H1 (cell line): ENCODE results near the gene BLOC1S4. TPM values are rescaled to one million over a fixed set of nuclear protein-coding genes. Genes with fewer than 3 reads are reported as not detected.

Experiments used
- CTCF ChIA-PET: fragments of 300-600 bp; sonication (Branson Sonifier 250); formaldehyde crosslinking; loops from one replicate; lab custom pipeline; 2021; ENCODE audit not compliant: partially characterized antibody; lab: Charles Lee
- POLR2A ChIA-PET: fragments of 300-600 bp; sonication (Branson Sonifier 250); formaldehyde crosslinking; loops from one replicate; lab custom pipeline; 2021; ENCODE audit warnings: inconsistent platforms; ENCODE audit not compliant: partially characterized antibody; lab: Charles Lee
- DNase-seq, 2 experiments: peaks; one replicate each; pipeline versions ENCODE4 v3.0.0 to v3.0.0-alpha.2; 2010 to 2022; ENCODE audit warnings: low spot score in 2 of 2, low read depth in 1 of 2, mixed read lengths in 1 of 2
- FAIRE-seq: peaks from 2 replicates; lab custom pipeline; 2011; peaks lifted over from hg19 to GRCh38; lab: Jason Lieb, UNC
- H2AFZ ChIP-seq: 2 replicates; pipeline ENCODE4 v1.8.1; 2012; ENCODE audit warnings: low read length, inconsistent platforms
- H2AK5ac ChIP-seq: 2 replicates; pipeline ENCODE4 v1.6.1; 2013; ENCODE audit warnings: low read depth, low read length
- H2BK120ac ChIP-seq: replicated peaks from 2 replicates; pipeline ENCODE3; 2013; ENCODE audit warnings: low read depth, low read length, inconsistent platforms
- H2BK12ac ChIP-seq: 2 replicates; pipeline ENCODE4 v1.6.1; 2013; ENCODE audit warnings: low read depth, low read length
- H2BK15ac ChIP-seq: 2 replicates; pipeline ENCODE4 v1.6.1; 2013; ENCODE audit warnings: low read length
- H2BK20ac ChIP-seq: 2 replicates; pipeline ENCODE4 v1.6.1; 2013; ENCODE audit warnings: low read length
- H2BK5ac ChIP-seq: 2 replicates; pipeline ENCODE4 v1.6.1; 2013; ENCODE audit warnings: low read depth, low read length
- H3K14ac ChIP-seq: 2 replicates; pipeline ENCODE4 v1.6.1; 2013; ENCODE audit warnings: inconsistent platforms; ENCODE audit not compliant: insufficient read length
- H3K18ac ChIP-seq: 2 replicates; pipeline ENCODE4 v1.6.1; 2013; ENCODE audit warnings: low read length; ENCODE audit errors: extremely low read depth
- H3K23ac ChIP-seq: 2 replicates; pipeline ENCODE4 v1.6.1; 2013; ENCODE audit warnings: inconsistent platforms; ENCODE audit not compliant: insufficient read length
- H3K23me2 ChIP-seq: 2 replicates; pipeline ENCODE4 v1.6.1; 2013; ENCODE audit warnings: low read depth, low read length
- H3K27ac ChIP-seq: 2 replicates; pipeline ENCODE4 v1.6.1; 2011; ENCODE audit warnings: low read depth, low read length, inconsistent platforms
- H3K27me3 ChIP-seq, 4 experiments: replicated peaks in 1 of 4; 1 replicate in 1 of 4; 2 replicates in 3 of 4; pipeline versions ENCODE4 v1.6.1 to v1.8.1; 2011 to 2013; ENCODE audit warnings: low read length in 3 of 4, mild to moderate bottlenecking in 3 of 4, inconsistent platforms in 2 of 4, mixed read lengths in 2 of 4, moderate library complexity in 1 of 4; ENCODE audit not compliant: control insufficient read depth in 3 of 4, insufficient read depth in 3 of 4; ENCODE audit errors: extremely low read depth in 1 of 4
- H3K36me3 ChIP-seq, 4 experiments: 2 replicates each; pipeline versions ENCODE4 v1.6.1 to v1.8.1; 2011 to 2013; ENCODE audit warnings: mild to moderate bottlenecking in 4 of 4, low read length in 3 of 4, moderate library complexity in 2 of 4, control low read depth in 1 of 4, inconsistent platforms in 1 of 4; ENCODE audit not compliant: insufficient read depth in 4 of 4, control insufficient read depth in 2 of 4
- H3K4ac ChIP-seq: replicated peaks from 2 replicates; pipeline ENCODE3; 2013; ENCODE audit warnings: low read length, low read depth, mixed read lengths, inconsistent platforms; ENCODE audit not compliant: insufficient read length
- H3K4me1 ChIP-seq, 4 experiments: replicated peaks in 1 of 4; 1 replicate in 1 of 4; 2 replicates in 3 of 4; pipeline versions ENCODE4 v1.6.1 to v1.8.1; 2011 to 2013; ENCODE audit warnings: low read length in 3 of 4, inconsistent platforms in 2 of 4, mixed read lengths in 1 of 4; ENCODE audit not compliant: insufficient read depth in 4 of 4, control insufficient read depth in 3 of 4
- H3K4me2 ChIP-seq, 2 experiments: 2 replicates each; pipeline versions ENCODE4 v1.6.1 to v1.8.1; 2011 to 2013; ENCODE audit warnings: low read depth in 2 of 2, low read length in 2 of 2, control low read depth in 1 of 2, inconsistent platforms in 1 of 2, mild to moderate bottlenecking in 1 of 2; ENCODE audit not compliant: insufficient read depth in 1 of 2
- H3K4me3 ChIP-seq, 4 experiments: fragments of 200-600, 300-600 bp in 1 of 4; sonication (generic), shearing (Covaris generic), sonication (Bioruptor Twin) in 1 of 4; 2 replicates each; pipeline versions ENCODE4 v1.5.1 to v1.8.1; 2011 to 2016; ENCODE audit warnings: low read length in 4 of 4, low read depth in 3 of 4, control low read depth in 2 of 4, inconsistent platforms in 2 of 4, mild to moderate bottlenecking in 2 of 4, mixed read lengths in 1 of 4, moderate library complexity in 1 of 4; ENCODE audit not compliant: insufficient read depth in 2 of 4; ENCODE audit errors: extremely low read depth in 1 of 4
- H3K56ac ChIP-seq: replicated peaks from 2 replicates; pipeline ENCODE3; 2013; ENCODE audit warnings: low read depth, mild to moderate bottlenecking, mixed read lengths, low read length, inconsistent platforms; ENCODE audit not compliant: insufficient read length
- H3K79me1 ChIP-seq: 2 replicates; pipeline ENCODE4 v1.6.1; 2013; ENCODE audit warnings: low read depth, low read length, control low read depth
- H3K79me2 ChIP-seq, 2 experiments: 2 replicates each; pipeline versions ENCODE4 v1.6.1 to v1.8.1; 2012 to 2013; ENCODE audit warnings: low read length in 2 of 2, mild to moderate bottlenecking in 2 of 2, inconsistent platforms in 1 of 2; ENCODE audit not compliant: insufficient read depth in 2 of 2, control insufficient read depth in 1 of 2
- H3K9ac ChIP-seq, 4 experiments: replicated peaks in 1 of 4; 1 replicate in 1 of 4; 2 replicates in 3 of 4; pipeline versions ENCODE4 v1.6.1 to v1.8.1; 2011 to 2013; ENCODE audit warnings: low read depth in 3 of 4, low read length in 3 of 4, control low read depth in 2 of 4, mild to moderate bottlenecking in 2 of 4, moderate library complexity in 2 of 4, inconsistent platforms in 1 of 4; ENCODE audit errors: extremely low read depth in 1 of 4
- H3K9me3 ChIP-seq, 2 experiments: 2 replicates each; pipeline versions ENCODE4 v1.6.1 to v1.8.1; 2012 to 2013; ENCODE audit warnings: mild to moderate bottlenecking in 2 of 2, moderate library complexity in 2 of 2, control low read depth in 1 of 2, inconsistent platforms in 1 of 2, low read depth in 1 of 2, low read length in 1 of 2, mixed read lengths in 1 of 2; ENCODE audit not compliant: insufficient read depth in 2 of 2
- H4K20me1 ChIP-seq, 2 experiments: replicated peaks in 1 of 2; 2 replicates each; pipeline versions ENCODE3 to v1.8.1; 2011 to 2013; ENCODE audit warnings: inconsistent platforms in 2 of 2, low read length in 2 of 2, mild to moderate bottlenecking in 1 of 2; ENCODE audit not compliant: insufficient read depth in 2 of 2, control insufficient read depth in 1 of 2
- H4K5ac ChIP-seq: 2 replicates; pipeline ENCODE4 v1.6.1; 2013; ENCODE audit warnings: low read length, low read depth, mixed read lengths, inconsistent platforms; ENCODE audit not compliant: insufficient read length
- H4K8ac ChIP-seq: 2 replicates; pipeline ENCODE4 v1.8.0; 2013; ENCODE audit warnings: mild to moderate bottlenecking, moderate library complexity, low read length, inconsistent platforms; ENCODE audit not compliant: insufficient read depth; ENCODE audit errors: extremely low read depth
- H4K91ac ChIP-seq: replicated peaks from 2 replicates; pipeline ENCODE3; 2013; ENCODE audit warnings: low read length, mixed read lengths, inconsistent platforms; ENCODE audit not compliant: insufficient read length
- BRCA1 ChIP-seq: IDR thresholded peaks from 2 replicates; pipeline ENCODE4 v1.6.1; 2012; ENCODE audit warnings: low read depth, low read length, improper control_type of control experiment
- CBX8 ChIP-seq: fragments of 300-800, 300-1000 bp; sonication (generic); IDR thresholded peaks from 2 replicates; pipeline ENCODE4 v1.7.1; 2016; ENCODE audit warnings: low read depth, low read length, borderline replicate concordance
- GTF2F1 ChIP-seq: IDR thresholded peaks from 2 replicates; pipeline ENCODE4 v1.6.1; 2012; ENCODE audit warnings: low read depth, low read length, improper control_type of control experiment, borderline replicate concordance
- HDAC6 ChIP-seq: IDR thresholded peaks from one replicate; pipeline ENCODE4 v1.7.1; 2012; ENCODE audit warnings: low read depth, mild to moderate bottlenecking, inconsistent platforms, low read length, moderate library complexity
- JUN ChIP-seq: IDR thresholded peaks from 2 replicates; pipeline ENCODE4 v1.6.1; 2011; ENCODE audit warnings: low read depth, mild to moderate bottlenecking, improper control_type of control experiment, low read length
- JUND ChIP-seq: IDR thresholded peaks from 2 replicates; pipeline ENCODE4 v1.6.1; 2011; ENCODE audit warnings: mild to moderate bottlenecking, improper control_type of control experiment, low read length
- RXRA ChIP-seq: IDR thresholded peaks from 2 replicates; pipeline ENCODE4 v1.6.1; 2011; ENCODE audit warnings: low read depth, mild to moderate bottlenecking, low read length, moderate library complexity; ENCODE audit not compliant: insufficient read depth
- SAP30 ChIP-seq: fragments of 300-600 bp; sonication (generic); IDR thresholded peaks from 2 replicates; pipeline ENCODE4 v1.7.1; 2012; ENCODE audit warnings: low read length, moderate library complexity, mild to moderate bottlenecking, inconsistent platforms; ENCODE audit not compliant: insufficient read depth, insufficient replicate concordance
- SP1 ChIP-seq: IDR thresholded peaks from 2 replicates; pipeline ENCODE4 v1.6.1; 2011; ENCODE audit warnings: low read depth, low read length
- SRF ChIP-seq: IDR thresholded peaks from 2 replicates; pipeline ENCODE4 v1.6.1; 2011; ENCODE audit warnings: mild to moderate bottlenecking, low read depth, low read length, moderate library complexity
- TAF7 ChIP-seq: optimal IDR thresholded peaks from 2 replicates; pipeline ENCODE3; 2011; ENCODE audit warnings: low read depth, mild to moderate bottlenecking, inconsistent platforms, low read length, moderate library complexity, borderline replicate concordance
- WGBS, 2 experiments: shearing (Covaris generic) in 1 of 2; methylation state at CpG; one replicate each; pipeline versions ENCODE4 v1.1.6 to v1.1.7; 2013 to 2015; ENCODE audit warnings: low lambda C conversion rate in 2 of 2, mixed read lengths in 2 of 2, inconsistent platforms in 1 of 2, low coverage in 1 of 2, missing lambda C conversion rate in 1 of 2; ENCODE audit not compliant: insufficient replicate concordance in 2 of 2, insufficient coverage in 1 of 2, insufficient read length in 1 of 2; ENCODE audit errors: extremely low coverage in 1 of 2, missing lambda C conversion rate in 1 of 2; 5-methylcytosine and 5-hydroxymethylcytosine counted together
- polyA plus RNA-seq, 7 experiments: library from polyadenylated mRNA; depleted of rRNA in 3 of 7; stranded (reverse) in 5 of 7; unstranded in 2 of 7; fragments of >200 nt in 5 of 7; fragments of 200-250 nt in 2 of 7; gene quantifications; 1 replicate in 5 of 7; 2 replicates in 1 of 7; 4 replicates in 1 of 7; pipeline versions ENCODE4 v1.2.1 to v1.2.3, GENCODE V29; 2011 to 2013; ENCODE audit warnings: missing spikeins in 2 of 7, mixed read lengths in 2 of 7
- total RNA-seq: library from RNA; stranded (reverse); fragmentation: NEBNext Ultra II Directional; extraction: Animal tissue kit (Norgen Biotek cat#: 25700); gene quantifications from 2 replicates; pipeline ENCODE4 v1.2.1, GENCODE V29; 2021
- TF ChIP-seq, protein P1 (sequence below), 3 experiments: IDR thresholded peaks; 1 replicate in 2 of 3; 2 replicates in 1 of 3; pipeline versions ENCODE4 v1.5.1 to v1.6.1; 2011; ENCODE audit warnings: low read length in 3 of 3, mild to moderate bottlenecking in 3 of 3, inconsistent platforms in 2 of 3, low read depth in 1 of 3, moderate library complexity in 1 of 3; ENCODE audit not compliant: insufficient read depth in 1 of 3; ENCODE audit errors: control extremely low read depth in 1 of 3

The BLOC1S4 gene
- total and polyA plus RNA-seq, 2 of the 8 experiments (the other 6 are each of a cell fraction or from before 2014, with no cell fraction given) = 19.1 to 27.8 TPM

- no peaks in the 10 kb centered on the region for H3K9me3 ChIP-seq
- no peak overlapping the region for H3K27ac ChIP-seq
- H4K5ac ChIP-seq = no peak overlapping the region
- H3K23me2 ChIP-seq = no peaks in the 10 kb centered on the region
- no peak overlapping the region for H3K4me3 ChIP-seq
- no peak overlapping the region for H2BK5ac ChIP-seq
- H3K14ac ChIP-seq = no peak overlapping the region
- no peak overlapping the region for H2BK20ac ChIP-seq
- no peak overlapping the region for H2BK12ac ChIP-seq
- no peak for DNase-seq
- no peaks in the 10 kb centered on the region for H3K79me2 ChIP-seq
- no peak overlapping the region for H3K4me2 ChIP-seq
- H4K8ac ChIP-seq = no peak overlapping the region
- no peaks in the 10 kb centered on the region for H3K27me3 ChIP-seq
- FAIRE-seq = no peak
- no peak overlapping the region for H2AK5ac ChIP-seq
- H4K20me1 ChIP-seq = no peaks in the 10 kb centered on the region
- no peaks in the 10 kb centered on the region for H3K36me3 ChIP-seq
- H3K79me1 ChIP-seq = no peaks in the 10 kb centered on the region
- H3K56ac ChIP-seq = no peak overlapping the region
- peaks cover 0 to 13% (median 6%) of the 10 kb centered on the region in 4 experiments; a peak in 4 of 7 replicates for H3K4me1 ChIP-seq
- no peak overlapping the region for H3K23ac ChIP-seq
- CTCF ChIA-PET = interaction anchor here (1.4 to 3.9 kb wide), 2 partner anchors 12 to 142 kb away, joined by 10 to 20 read pairs; no protein-coding TSS in a partner anchor
- no peak overlapping the region for H2AFZ ChIP-seq
- H3K4ac ChIP-seq = no peak overlapping the region
- 81% methylated on average over 6 of the region's 6 CpGs; no CpG with 5 or more reads in 1 of the 2 experiments for WGBS, 2 experiments
- H2BK15ac ChIP-seq = no peak overlapping the region
- no peak overlapping the region for H2BK120ac ChIP-seq
- POLR2A ChIA-PET = no interaction called here
- H3K18ac ChIP-seq = no peak overlapping the region
- no peak overlapping the region for H3K9ac ChIP-seq
- H4K91ac ChIP-seq = no peak overlapping the region
- no peak for TF ChIP-seq JUND
- TF ChIP-seq BRCA1 = no peak
- TF ChIP-seq SRF = no peak
- no peak for TF ChIP-seq CBX8
- no peak for TF ChIP-seq SAP30
- no peak for TF ChIP-seq TAF7
- no peak for TF ChIP-seq JUN
- TF ChIP-seq HDAC6 = no peak
- TF ChIP-seq SP1 = no peak
- TF ChIP-seq RXRA = no peak
- TF ChIP-seq, protein P1, sequence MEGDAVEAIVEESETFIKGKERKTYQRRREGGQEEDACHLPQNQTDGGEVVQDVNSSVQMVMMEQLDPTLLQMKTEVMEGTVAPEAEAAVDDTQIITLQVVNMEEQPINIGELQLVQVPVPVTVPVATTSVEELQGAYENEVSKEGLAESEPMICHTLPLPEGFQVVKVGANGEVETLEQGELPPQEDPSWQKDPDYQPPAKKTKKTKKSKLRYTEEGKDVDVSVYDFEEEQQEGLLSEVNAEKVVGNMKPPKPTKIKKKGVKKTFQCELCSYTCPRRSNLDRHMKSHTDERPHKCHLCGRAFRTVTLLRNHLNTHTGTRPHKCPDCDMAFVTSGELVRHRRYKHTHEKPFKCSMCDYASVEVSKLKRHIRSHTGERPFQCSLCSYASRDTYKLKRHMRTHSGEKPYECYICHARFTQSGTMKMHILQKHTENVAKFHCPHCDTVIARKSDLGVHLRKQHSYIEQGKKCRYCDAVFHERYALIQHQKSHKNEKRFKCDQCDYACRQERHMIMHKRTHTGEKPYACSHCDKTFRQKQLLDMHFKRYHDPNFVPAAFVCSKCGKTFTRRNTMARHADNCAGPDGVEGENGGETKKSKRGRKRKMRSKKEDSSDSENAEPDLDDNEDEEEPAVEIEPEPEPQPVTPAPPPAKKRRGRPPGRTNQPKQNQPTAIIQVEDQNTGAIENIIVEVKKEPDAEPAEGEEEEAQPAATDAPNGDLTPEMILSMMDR (IDR thresholded peaks at IDR 0.05; ENCODE audit: control extremely low read depth in 1 of 3, insufficient read depth in 1 of 3, low read depth in 1 of 3, low read length in 3 of 3) = no peak
- no peak for TF ChIP-seq GTF2F1
These were observed 15.8 kb downstream of the BLOC1S4 start for GRCh38 chr4:6731780-6732179.
